HUDEP-2 (cell line): ENCODE data around the gene SYNE1.
A peak's percentile ranks its signal among the peaks of the same experiment; 100 is the strongest.
"Not testable (repeated sequence)": the region's sequence is repeated elsewhere in the genome, so short reads cannot be mapped to it uniquely, and the experiment has no call there.

Source experiments
- DNase-seq, 76 experiments: peaks; one replicate each; lab custom pipeline; 2025; ENCODE audit not compliant: unreplicated experiment in 76 of 76; lab: John Stamatoyannopoulos, UW

Gene SYNE1

DNA sequence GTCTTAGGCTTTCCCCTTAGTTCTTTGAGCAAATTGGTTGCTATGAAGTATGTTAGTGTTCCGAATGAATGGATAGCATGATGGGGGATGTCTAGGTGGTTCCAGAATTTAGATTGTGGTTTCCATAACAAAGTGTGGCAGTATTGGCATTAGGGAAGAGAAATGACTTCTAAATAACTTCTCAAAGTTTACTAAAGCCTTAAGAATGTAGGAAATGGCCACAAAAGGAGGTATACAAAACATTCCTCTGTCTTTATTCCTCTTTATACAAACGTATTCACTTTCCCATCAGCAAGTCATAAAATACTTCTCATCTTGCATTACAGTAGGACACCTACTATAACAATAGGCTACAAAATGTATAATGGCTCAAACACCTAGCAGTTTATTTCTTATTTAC is 550.1 kb downstream of the SYNE1 start:
- no peak for DNase-seq

DNA sequence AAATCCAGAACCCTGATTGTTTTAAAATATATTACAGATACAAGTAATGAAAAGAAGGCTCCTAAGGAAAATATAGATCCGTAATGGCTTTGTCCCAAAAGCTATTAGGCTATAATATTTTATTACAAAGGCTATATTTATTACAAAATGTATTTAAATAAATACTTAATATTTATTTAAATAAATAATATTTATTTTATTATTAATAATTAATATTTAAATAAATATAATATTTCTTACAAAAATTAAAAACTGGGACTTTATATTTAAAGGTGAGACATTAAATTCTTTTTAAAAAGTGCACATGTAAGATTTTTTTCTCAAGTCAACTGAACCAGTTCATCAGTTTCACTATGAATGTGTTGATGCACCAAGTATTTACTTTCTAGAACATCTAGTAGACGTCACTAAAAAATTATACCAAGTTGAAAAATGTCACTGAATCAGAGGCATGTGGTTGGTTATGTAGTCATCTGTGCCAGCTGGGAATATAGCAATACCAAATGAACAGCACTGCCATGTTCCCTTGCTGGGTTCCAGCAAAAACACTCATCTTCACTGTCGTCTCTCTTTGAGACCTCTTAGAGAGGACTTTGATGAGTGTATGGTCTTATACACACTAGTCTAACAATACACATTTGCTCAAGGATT is 550.8 kb downstream of the SYNE1 start:
- DNase-seq = no peak

DNA sequence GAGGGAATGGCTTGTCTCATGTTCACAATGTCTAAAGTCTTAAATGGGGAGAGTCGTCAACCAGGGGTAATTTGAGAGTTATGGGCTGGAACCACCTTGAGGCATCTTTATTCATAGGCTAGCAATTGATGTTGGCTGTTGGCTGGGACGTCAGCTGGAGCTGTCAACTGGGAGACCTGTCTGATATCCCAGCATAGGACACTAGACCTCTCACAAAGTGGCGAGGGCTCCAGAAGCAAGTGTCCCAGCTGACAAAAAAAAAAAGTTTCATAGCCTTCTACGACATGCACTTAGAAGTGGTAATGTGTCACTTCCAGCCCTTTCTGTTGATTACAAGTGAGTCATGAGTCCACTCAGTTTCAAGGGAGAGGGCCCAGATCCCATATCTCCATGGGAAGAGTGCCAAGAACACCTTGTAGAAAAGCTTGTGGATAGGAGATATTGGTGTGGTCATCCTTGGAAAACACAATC is 551.7 kb downstream of the SYNE1 start:
- peak in 1 of 76 experiments; percentile 25 for DNase-seq

DNA sequence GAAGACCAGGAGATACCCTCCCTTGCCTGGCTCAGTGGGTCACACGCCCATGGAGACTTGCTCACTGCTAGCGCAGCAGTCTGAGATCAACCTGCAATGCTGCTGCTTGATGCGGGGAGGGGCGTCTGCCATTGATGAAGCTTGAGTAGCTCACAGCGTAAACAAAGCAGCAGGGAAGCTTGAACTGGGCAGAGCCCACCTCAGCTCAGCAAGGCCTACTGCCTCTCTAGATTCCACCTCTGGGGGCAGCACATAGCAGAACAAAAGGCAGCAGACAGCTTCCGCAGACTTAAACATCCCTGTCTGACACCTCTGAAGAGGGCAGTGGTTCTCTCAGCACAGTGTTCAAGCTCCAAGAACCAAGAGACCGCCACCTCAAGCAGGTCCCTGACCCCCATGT is 558.4 kb downstream of the SYNE1 start:
- no peak for DNase-seq

DNA sequence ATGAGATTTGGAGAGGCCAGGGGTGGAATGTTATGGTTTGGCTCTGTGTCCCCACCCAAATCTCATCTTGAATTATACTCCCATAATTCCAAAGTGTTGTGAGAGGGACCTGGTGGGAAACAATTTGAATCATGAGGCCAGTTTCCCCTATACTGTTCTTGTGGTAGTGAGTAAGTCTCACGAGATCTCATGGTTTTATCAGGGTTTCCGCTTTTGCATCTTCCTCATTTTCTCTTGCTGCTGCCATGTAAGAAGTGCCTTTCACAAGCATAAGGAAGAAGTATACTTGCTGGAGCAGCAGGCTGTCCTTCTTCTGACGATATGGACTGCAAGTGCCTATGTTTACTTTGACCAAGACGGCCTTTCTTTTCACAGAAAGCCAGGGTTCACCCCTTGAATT is 559.2 kb downstream of the SYNE1 start:
- DNase-seq = no peak

DNA sequence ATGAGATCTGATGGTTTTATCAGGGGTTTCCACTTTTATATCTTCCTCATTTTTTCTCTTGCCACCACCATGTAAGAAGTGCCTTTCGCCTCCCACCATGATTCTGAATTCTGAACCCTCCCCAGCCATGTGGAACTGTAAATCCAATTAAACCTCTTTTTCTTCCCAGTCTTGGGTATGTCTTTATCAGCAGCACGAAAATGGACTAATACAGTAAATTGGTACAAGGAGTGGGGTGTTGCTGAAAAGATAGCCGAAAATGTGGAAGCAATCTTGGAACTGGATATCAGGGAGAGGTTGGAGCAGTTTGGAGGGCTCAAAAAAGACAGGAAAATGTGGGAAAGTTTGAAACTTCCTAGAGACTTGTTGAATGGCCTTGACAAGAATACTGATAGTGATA is 560.9 kb downstream of the SYNE1 start:
- DNase-seq = not testable (repeated sequence)

DNA sequence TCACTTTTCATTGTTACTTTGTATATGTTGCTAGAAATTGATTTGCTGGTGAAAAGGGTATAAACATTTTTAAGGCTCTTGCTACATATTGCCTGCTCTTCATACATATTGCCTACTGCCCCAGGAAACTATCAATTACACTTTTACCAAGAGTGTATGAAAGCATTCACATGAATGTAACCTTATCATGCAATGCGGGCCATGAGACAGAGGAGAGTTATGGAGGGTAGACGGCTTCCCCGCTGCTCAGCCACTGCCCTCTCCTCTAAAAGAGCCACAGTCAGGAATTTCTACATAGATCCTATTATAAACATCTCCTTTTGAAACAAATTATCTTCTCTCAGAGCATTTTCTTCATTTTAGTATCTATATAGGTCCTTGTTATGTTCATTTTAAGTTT is 565.3 kb downstream of the SYNE1 start:
- no peak for DNase-seq
